ENCODE results near the gene H2BW1.
"Not testable (repeated sequence)": the region's sequence is repeated elsewhere in the genome, so short reads cannot be mapped to it uniquely, and the experiment has no call there.

H2BW1 gene

GRCh38 chrX:104013606-104014005 lies at the start of gene H2BW1:
H2BW1 (minus strand) TSS chrX:104013708; CDS start chrX:104013576, 132 bp downstream.
- DNase-seq: no peak

- DNase-seq: not testable (repeated sequence)
Observed at GRCh38 chrX:104062636-104063035, 49.1 kb upstream of the H2BW1 start.

GRCh38 chrX:104054956-104055355 lies 41.4 kb upstream of the H2BW1 start:
- not testable (repeated sequence) for DNase-seq

GRCh38 chrX:104047171-104047570 lies 33.7 kb upstream of the H2BW1 start:
- DNase-seq: no peak

- no peak for DNase-seq
Observed at GRCh38 chrX:104045642-104046041, 32.1 kb upstream of the H2BW1 start.

GRCh38 chrX:104041003-104041402 lies 27.5 kb upstream of the H2BW1 start:
- no peak for DNase-seq

GRCh38 chrX:104039689-104040505 lies 26.4 kb upstream of the H2BW1 start, which contains the start of gene H2BW2:
H2BW2 (plus strand) TSS chrX:104039956; CDS start chrX:104039995, 39 bp downstream.
- no peak for DNase-seq

GRCh38 chrX:104018126-104018525 lies 4.6 kb upstream of the H2BW1 start:
- DNase-seq: no peak

GRCh38 chrX:104015576-104015975 lies 2.1 kb upstream of the H2BW1 start:
- DNase-seq: not testable (repeated sequence)

- DNase-seq: no peak
Observed at GRCh38 chrX:104013158-104013557, 350 bp downstream of the H2BW1 start.

GRCh38 chrX:104008831-104009230 lies 4.7 kb downstream of the H2BW1 start:
- no peak for DNase-seq

GRCh38 chrX:103999234-103999633 lies 14.3 kb downstream of the H2BW1 start:
- no peak for DNase-seq

GRCh38 chrX:103983508-103983907 lies 30.0 kb downstream of the H2BW1 start:
- DNase-seq: not testable (repeated sequence)

- not testable (repeated sequence) for DNase-seq
Observed at GRCh38 chrX:103962411-103963278, 50.9 kb downstream of the H2BW1 start, which contains the start of gene TMSB15B. TMSB15B (plus strand) TSS chrX:103962627.

All from CD4-positive, alpha-beta T cell treated with Interleukin-1 beta for 1 hour (primary cell).